ENCODE measurements around the gene AP4B1.

The AP4B1 gene

GRCh38 chr1:113934006-113934405 lies 29.4 kb upstream of the AP4B1 start:
- Histone ChIP-seq H3F3A (ENCODE audit: insufficient read depth, low read length) (no peaks in the 10 kb centered on the region), H3K79me2 (ENCODE audit: insufficient read depth, low read length) (peaks cover 90% of the 10 kb centered on the region), H3K9me2 (ENCODE audit: low read depth, low read length) (no peaks in the 10 kb centered on the region), H3K4me3 (ENCODE audit: low read depth, low read length, poor library complexity, severe bottlenecking) (no peak overlapping the region), H3K27ac (ENCODE audit: low read depth, low read length, poor library complexity, severe bottlenecking) (peak overlapping the region; percentile 88), H3K4me1 (ENCODE audit: insufficient read depth, low read length, severe bottlenecking) (peaks cover 77% of the 10 kb centered on the region), H3K27me3 (ENCODE audit: insufficient read depth, low read length) (no peaks in the 10 kb centered on the region), H4K20me1 (ENCODE audit: insufficient read depth, low read length) (no peaks in the 10 kb centered on the region), H2AFZ (ENCODE audit: low read length) (no peak overlapping the region), H3K36me3 (ENCODE audit: insufficient read depth, low read length) (peaks cover 5% of the 10 kb centered on the region; the same call in 1 of the 2 replicates), H3K9me3 (ENCODE audit: low read length) (no peaks in the 10 kb centered on the region), H3K4me2 (ENCODE audit: low read length) (no peak overlapping the region), H3K9ac (ENCODE audit: low read length) (no peak overlapping the region)
- no peak for TF ChIP-seq EZH2 (IDR thresholded peaks at IDR 0.05; ENCODE audit: borderline replicate concordance, low read length)

GRCh38 chr1:113931451-113931851 lies 26.9 kb upstream of the AP4B1 start:
- peak overlapping the region; percentile 92 for H3K9ac ChIP-seq (ENCODE audit: low read length)
- H3K4me3 ChIP-seq (ENCODE audit: low read depth, low read length, poor library complexity, severe bottlenecking): peak overlapping the region; percentile 99
- H3K4me2 ChIP-seq (ENCODE audit: low read length): peak overlapping the region; percentile 98
- H4K20me1 ChIP-seq (ENCODE audit: insufficient read depth, low read length): no peaks in the 10 kb centered on the region
- H3K27me3 ChIP-seq (ENCODE audit: insufficient read depth, low read length): no peaks in the 10 kb centered on the region
- H3K27ac ChIP-seq (ENCODE audit: low read depth, low read length, poor library complexity, severe bottlenecking): peak overlapping the region; percentile 88
- H2AFZ ChIP-seq (ENCODE audit: low read length): no peak overlapping the region
- H3K4me1 ChIP-seq (ENCODE audit: insufficient read depth, low read length, severe bottlenecking): peaks cover 65% of the 10 kb centered on the region
- H3F3A ChIP-seq (ENCODE audit: insufficient read depth, low read length): no peaks in the 10 kb centered on the region
- H3K79me2 ChIP-seq (ENCODE audit: insufficient read depth, low read length): peaks cover 64% of the 10 kb centered on the region
- no peaks in the 10 kb centered on the region for H3K9me3 ChIP-seq (ENCODE audit: low read length)
- no peaks in the 10 kb centered on the region for H3K9me2 ChIP-seq (ENCODE audit: low read depth, low read length)
- peaks cover 5% of the 10 kb centered on the region; the same call in 1 of the 2 replicates for H3K36me3 ChIP-seq (ENCODE audit: insufficient read depth, low read length)
- TF ChIP-seq CTCF (IDR thresholded peaks at IDR 0.05; ENCODE audit: low read length) (no peak), EZH2 (IDR thresholded peaks at IDR 0.05; ENCODE audit: borderline replicate concordance, low read length) (no peak)

- no peaks in the 10 kb centered on the region for H3K9me3 ChIP-seq (ENCODE audit: low read length)
- H3K4me2 ChIP-seq (ENCODE audit: low read length): peak overlapping the region; percentile 98
- peak overlapping the region; percentile 88 for H3K27ac ChIP-seq (ENCODE audit: low read depth, low read length, poor library complexity, severe bottlenecking)
- no peaks in the 10 kb centered on the region for H3K27me3 ChIP-seq (ENCODE audit: insufficient read depth, low read length)
- peaks cover 56% of the 10 kb centered on the region for H3K79me2 ChIP-seq (ENCODE audit: insufficient read depth, low read length)
- peaks cover 5% of the 10 kb centered on the region; the same call in 1 of the 2 replicates for H3K36me3 ChIP-seq (ENCODE audit: insufficient read depth, low read length)
- H3K4me3 ChIP-seq (ENCODE audit: low read depth, low read length, poor library complexity, severe bottlenecking): peak overlapping the region; percentile 99
- peak overlapping the region; percentile 92 for H3K9ac ChIP-seq (ENCODE audit: low read length)
- H4K20me1 ChIP-seq (ENCODE audit: insufficient read depth, low read length): no peaks in the 10 kb centered on the region
- no peaks in the 10 kb centered on the region for H3K9me2 ChIP-seq (ENCODE audit: low read depth, low read length)
- no peak for TF ChIP-seq EZH2 (IDR thresholded peaks at IDR 0.05; ENCODE audit: borderline replicate concordance, low read length)
- no peak for TF ChIP-seq CTCF (IDR thresholded peaks at IDR 0.05; ENCODE audit: low read length)
- no peak overlapping the region for H2AFZ ChIP-seq (ENCODE audit: low read length)
- no peaks in the 10 kb centered on the region for H3F3A ChIP-seq (ENCODE audit: insufficient read depth, low read length)
- H3K4me1 ChIP-seq (ENCODE audit: insufficient read depth, low read length, severe bottlenecking): peaks cover 57% of the 10 kb centered on the region
Observed at GRCh38 chr1:113930499-113931161, 26.0 kb upstream of the AP4B1 start.
